HEK293T (cell line): ENCODE measurements around the gene GPBP1.

Source experiments
- ARNT ChIP-seq: fragments of 450-650 bp; IDR thresholded peaks from 2 replicates; pipeline ENCODE4 v1.6.1; 2017; ENCODE audit warnings: mild to moderate bottlenecking
- BHLHE40 ChIP-seq: fragments of 450-650 bp; IDR thresholded peaks from 2 replicates; pipeline ENCODE4 v1.6.1; 2016; ENCODE audit warnings: mild to moderate bottlenecking, moderate library complexity, borderline replicate concordance
- ELF4 ChIP-seq: fragments of 450-650 bp; IDR thresholded peaks from 2 replicates; pipeline ENCODE4 v1.6.1; 2017; ENCODE audit warnings: antibody characterized with exemption
- FOXA1 ChIP-seq: fragments of 450-650 bp; IDR thresholded peaks from 2 replicates; pipeline ENCODE4 v1.6.1; 2016; ENCODE audit warnings: mild to moderate bottlenecking
- FOXK2 ChIP-seq: fragments of 450-650 bp; IDR thresholded peaks from 2 replicates; pipeline ENCODE4 v1.6.1; 2016; ENCODE audit warnings: mild to moderate bottlenecking
- L3MBTL2 ChIP-seq: fragments of 450-650 bp; conservative IDR thresholded peaks from 2 replicates; pipeline ENCODE4 v1.6.1; 2016; ENCODE audit warnings: mild to moderate bottlenecking
- SP1 ChIP-seq: fragments of 450-650 bp; IDR thresholded peaks from 2 replicates; pipeline ENCODE4 v1.6.1; 2017
- SUZ12 ChIP-seq: fragments of 450-650 bp; IDR thresholded peaks from 2 replicates; pipeline ENCODE4 v1.6.1; 2016; ENCODE audit warnings: mild to moderate bottlenecking
- TARDBP ChIP-seq: fragments of 450-650 bp; IDR thresholded peaks from 2 replicates; pipeline ENCODE4 v1.6.1; 2016
- TF ChIP-seq, protein P1 (sequence below): fragments of 450-650 bp; IDR thresholded peaks from 2 replicates; pipeline ENCODE4 v1.6.1; 2016

DNA sequence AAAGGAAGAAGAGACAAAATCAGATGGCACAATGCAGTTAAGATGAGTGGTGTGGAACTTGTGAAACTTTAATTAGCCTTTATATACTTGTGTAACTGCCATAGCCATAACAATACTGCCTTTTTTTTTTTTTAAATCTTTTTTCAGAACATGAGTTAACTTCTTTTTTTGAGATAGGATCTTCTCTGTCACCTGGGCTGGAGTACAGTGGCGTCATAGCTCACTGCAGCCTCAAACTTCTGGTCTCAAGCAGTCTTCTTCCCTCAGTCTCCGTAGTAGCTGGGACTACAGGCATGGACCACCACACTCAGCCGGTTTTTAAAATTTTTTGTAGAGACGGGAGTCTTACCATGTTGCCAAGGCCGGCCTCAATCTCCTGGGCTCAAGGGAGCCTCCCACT lies 37.2 kb downstream of the GPBP1 start:
- TF ChIP-seq SUZ12: no peak
- TF ChIP-seq, protein P1, sequence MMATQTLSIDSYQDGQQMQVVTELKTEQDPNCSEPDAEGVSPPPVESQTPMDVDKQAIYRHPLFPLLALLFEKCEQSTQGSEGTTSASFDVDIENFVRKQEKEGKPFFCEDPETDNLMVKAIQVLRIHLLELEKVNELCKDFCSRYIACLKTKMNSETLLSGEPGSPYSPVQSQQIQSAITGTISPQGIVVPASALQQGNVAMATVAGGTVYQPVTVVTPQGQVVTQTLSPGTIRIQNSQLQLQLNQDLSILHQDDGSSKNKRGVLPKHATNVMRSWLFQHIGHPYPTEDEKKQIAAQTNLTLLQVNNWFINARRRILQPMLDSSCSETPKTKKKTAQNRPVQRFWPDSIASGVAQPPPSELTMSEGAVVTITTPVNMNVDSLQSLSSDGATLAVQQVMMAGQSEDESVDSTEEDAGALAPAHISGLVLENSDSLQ: no peak
- no peak for TF ChIP-seq TARDBP
- no peak for TF ChIP-seq BHLHE40
- TF ChIP-seq FOXA1: no peak
- TF ChIP-seq SP1: no peak
- TF ChIP-seq ARNT: no peak
- TF ChIP-seq ELF4: no peak
- TF ChIP-seq FOXK2: no peak
- TF ChIP-seq L3MBTL2: no peak
